ENCODE data around the gene MITD1.
"Not testable (repeated sequence)": the region's sequence is repeated elsewhere in the genome, so short reads cannot be mapped to it uniquely, and the experiment has no call there.

MITD1 gene

GRCh38 chr2:99180755-99181623, at the start of gene MITD1, which contains the start of gene MRPL30:
MITD1 (minus strand) TSS chr2:99181058; CDS start chr2:99180981, 77 bp downstream.
MRPL30 (plus strand) TSS chr2:99181184; CDS start chr2:99186204, 5,020 bp downstream.
- DNase-seq (ENCODE audit: low read depth in 2 of 2), result peak; percentile 90 to 92

DNA sequence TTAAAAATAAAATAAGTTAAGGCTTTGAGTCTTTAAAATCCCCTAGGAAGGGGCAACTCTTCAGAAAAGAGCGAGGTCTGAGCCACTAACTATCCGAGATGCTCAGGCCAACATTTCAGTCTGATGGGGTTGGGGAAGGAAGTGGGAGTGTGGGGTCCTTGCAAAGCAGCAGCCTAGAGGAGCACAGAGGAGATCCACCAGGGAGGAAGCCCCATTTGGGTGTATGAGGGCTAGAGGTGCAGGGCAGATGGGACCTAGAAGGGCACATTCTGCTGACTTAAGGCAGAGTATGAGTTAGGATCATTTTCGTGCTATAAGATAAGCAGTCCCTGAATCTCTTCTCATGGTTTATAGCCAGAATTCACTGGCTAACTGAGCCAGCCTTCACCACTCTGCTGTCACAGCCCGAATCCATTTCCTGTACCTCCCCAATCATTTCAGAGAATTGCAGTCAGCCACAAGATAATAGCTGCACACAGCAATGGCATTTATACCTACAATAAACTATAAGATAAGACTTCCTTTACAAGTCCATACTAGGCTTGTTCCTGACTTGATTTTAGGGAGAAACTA, 37.2 kb upstream of the MITD1 start:
- DNase-seq (ENCODE audit: low read depth in 2 of 2), result no peak

DNA sequence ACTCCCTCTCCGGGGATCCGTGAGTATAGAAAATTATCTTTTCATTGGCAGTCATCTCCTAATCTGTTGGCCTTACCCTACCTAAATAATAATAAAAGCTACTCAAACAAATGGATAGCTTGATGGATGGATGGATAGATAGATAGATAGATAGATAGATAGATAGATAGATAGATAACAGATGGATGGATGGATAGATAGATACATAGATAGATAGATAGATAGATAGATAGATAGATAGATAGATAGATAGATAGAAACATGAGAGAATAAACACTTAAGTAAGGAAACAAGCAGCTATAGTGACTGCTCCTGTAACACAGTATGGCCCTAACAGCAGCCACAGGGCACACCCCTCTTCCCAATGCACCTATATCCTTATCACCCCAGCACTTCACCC, 35.2 kb upstream of the MITD1 start:
- DNase-seq (ENCODE audit: low read depth in 2 of 2), result no peak

DNA sequence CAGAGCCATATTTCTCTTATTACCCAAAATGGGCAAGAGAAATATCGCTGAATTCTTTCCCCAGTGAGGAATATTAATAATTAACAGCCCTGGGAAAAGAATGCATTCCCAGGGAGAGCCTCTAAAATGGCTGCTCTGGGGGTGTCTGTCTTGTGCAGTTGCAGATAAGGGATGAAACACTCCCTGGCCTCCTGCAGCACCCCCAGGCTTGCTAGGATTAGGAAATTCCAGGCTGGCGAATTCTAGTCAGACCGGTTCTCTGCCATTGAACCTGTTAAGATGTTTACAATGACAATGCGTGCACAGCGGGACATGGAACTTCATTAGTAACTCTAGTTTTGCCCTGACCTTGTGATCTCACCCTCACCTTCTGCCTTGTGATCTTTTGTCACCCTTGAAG, 24.6 kb upstream of the MITD1 start:
- DNase-seq (ENCODE audit: low read depth in 2 of 2), result no peak

DNA sequence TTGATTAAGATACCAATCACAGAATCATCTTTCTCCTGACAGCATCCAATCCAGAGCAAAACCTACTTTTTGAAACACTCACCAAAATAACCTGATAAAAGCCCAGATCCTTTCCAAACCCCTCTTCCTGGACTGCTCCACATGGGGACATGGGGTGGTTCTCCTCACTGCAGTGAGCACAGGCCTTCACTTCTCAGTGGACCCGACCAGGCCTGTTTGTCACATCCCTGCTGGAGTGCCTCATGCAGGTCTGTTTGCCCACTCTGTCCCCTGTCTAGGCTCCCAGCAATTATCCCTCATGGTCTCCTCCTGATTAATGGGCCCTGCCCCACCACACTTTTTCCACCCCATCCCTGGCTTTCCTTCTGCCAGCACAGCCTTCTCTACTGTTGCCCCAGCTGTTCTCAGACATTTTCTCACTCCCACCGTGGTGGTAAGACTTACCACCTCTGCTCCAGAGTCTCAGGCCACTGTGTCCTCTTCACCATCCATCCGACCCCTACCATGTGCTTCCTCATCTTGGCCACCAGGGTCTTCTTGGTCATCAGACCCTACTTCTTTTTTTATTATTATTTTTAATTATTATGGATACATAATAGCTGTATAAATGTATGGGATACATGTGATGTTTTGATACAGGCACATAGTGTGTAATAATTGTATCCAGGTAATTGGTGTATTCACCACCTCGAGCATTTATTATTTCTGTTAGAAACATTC, 21.3 kb upstream of the MITD1 start:
- DNase-seq (ENCODE audit: low read depth in 2 of 2), result no peak

GRCh38 chr2:99200076-99200800, 19.4 kb upstream of the MITD1 start:
- no peak for DNase-seq (ENCODE audit: low read depth in 2 of 2)

DNA sequence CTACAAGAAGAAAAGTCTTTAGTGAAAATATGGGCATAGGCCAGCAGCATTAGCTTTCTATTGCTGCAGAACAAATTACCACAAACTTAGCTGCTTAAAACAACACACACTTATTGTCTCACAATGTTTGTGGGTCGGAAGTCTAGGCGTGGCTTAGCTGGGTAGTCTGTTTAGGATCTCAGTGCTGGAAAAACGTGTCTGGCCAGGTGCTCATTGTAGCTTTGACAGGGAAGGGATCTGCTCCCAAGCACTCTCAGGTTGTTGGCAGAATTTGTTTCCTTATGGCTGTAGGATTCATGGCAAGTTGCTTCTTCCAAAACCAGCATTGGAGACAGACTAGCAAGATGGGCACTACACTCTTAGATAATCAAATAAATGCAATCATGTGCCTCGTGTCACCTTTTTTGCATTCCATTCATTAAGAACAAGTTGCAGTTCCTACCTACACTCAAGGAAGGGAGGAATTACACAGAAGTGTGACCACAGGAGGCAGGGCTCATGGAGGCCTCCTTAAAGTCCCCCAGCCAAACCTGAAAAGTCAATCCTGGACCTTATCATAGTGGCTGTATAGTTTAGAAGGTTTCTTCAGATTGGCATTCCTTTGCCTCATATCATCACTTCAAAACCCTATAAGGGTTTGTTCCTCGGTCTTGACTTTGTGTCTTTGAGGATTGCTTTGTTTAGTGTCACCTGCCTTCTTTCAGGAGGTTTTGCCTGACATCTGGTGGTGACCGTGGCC, 17.4 kb upstream of the MITD1 start:
- no peak for DNase-seq (ENCODE audit: low read depth in 2 of 2)

- DNase-seq (ENCODE audit: low read depth in 2 of 2), result not testable (repeated sequence)
Measured at GRCh38 chr2:99192364-99192763, 11.5 kb upstream of the MITD1 start.

GRCh38 chr2:99190548-99190947, 9.7 kb upstream of the MITD1 start:
- no peak for DNase-seq (ENCODE audit: low read depth in 2 of 2)

DNA sequence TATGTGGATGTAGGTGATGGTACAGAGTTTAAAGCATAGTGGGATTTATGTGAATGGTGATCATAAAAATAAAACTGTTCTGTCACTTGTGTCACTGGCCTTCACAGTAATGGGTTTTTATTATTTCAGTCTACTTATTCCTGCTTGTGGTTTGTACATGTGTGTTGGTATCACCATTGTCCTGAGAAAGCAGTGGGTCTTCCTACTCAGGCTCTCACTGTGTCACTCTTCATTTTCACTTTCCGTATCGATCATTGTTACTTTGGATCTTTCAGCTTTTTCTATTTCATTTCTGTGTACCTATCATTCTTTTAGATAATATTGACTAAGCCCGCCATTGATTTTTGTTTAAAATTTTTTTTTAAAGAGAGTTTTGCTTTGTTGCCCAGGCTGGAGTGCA, 7.5 kb upstream of the MITD1 start:
- DNase-seq (ENCODE audit: low read depth in 2 of 2), result no peak

DNA sequence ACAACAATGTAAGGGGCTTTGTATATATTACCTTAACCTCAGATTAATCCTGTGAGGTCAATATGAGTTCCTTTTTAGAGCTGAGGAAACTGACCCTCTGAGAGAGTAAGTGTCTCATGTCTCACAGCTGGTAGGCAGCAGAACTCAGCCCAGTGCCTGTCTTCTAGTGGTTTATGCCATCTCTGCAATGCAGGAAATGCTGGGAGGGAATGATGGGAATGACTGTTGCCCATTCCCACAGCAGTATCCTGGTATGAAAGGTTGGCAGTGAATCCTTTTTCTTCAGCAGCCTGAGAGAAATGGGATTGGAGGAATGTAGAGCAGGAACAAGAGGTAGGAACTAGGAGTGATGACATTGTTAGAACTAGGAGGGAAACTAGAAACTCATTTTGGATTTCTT, 6.2 kb upstream of the MITD1 start:
- no peak for DNase-seq (ENCODE audit: low read depth in 2 of 2)

- no peak for DNase-seq (ENCODE audit: low read depth in 2 of 2)
Measured at GRCh38 chr2:99184811-99185210, 4.0 kb upstream of the MITD1 start.

- no peak for DNase-seq (ENCODE audit: low read depth in 2 of 2)
Measured at GRCh38 chr2:99183025-99183424, 2.2 kb upstream of the MITD1 start.

GRCh38 chr2:99181624-99182000, 754 bp upstream of the MITD1 start:
- no peak for DNase-seq (ENCODE audit: low read depth in 2 of 2)

DNA sequence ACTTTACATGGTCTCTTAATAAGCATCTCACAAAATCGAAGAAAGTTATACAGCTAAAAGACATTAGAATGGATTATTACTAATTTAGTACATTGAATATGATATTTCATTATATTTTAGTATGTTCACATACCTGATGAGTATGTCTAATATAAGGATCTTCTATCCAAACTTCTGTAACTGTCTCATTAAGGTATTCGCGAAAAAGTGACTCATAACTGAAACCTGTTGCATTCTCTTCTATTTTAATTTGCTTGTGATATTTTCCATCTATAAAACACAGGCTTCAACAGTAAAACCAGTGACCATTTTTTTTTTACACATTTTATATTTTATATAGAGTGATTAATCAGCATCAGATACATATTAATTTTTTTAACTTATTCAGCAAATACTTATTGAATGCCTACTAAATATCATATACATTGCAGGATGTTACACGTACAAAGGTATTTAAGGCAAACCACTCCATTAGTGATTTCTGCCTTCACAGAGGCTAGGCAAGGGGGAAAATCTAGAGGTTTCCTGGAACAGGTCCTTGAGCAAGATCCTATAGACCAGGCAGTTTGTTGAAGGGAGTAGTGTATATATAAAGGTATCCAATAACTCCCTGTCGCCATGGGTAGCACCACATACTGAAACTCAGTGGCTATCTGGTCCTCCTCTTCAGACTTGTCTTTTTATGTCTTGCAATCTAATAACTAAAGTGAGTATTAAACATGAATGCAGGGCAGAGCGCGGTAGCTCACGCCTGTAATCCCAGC, 9.3 kb downstream of the MITD1 start:
- no peak for DNase-seq (ENCODE audit: low read depth in 2 of 2)

- no peak for DNase-seq (ENCODE audit: low read depth in 2 of 2)
Measured at GRCh38 chr2:99169534-99169933, 11.3 kb downstream of the MITD1 start.

DNA sequence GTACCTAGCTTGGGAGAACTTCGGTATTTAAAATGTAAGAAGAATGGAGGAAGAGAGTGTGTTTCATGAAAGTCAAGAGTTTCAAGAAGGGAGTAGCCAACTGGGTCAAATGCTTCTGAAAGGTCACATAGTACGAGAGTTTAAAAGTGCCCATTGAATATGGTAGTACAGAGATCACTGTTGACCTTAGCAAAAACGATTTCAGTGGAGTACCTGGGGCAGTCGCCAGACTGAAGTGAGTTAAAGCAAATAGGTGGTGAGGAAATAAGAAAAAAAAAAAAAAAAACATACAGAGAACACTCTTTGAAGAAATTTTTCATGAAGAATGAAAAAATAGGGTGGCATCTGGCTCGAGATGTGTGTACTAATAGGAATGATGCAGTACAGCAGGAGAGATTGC, 14.6 kb downstream of the MITD1 start:
- no peak for DNase-seq (ENCODE audit: low read depth in 2 of 2)

DNA sequence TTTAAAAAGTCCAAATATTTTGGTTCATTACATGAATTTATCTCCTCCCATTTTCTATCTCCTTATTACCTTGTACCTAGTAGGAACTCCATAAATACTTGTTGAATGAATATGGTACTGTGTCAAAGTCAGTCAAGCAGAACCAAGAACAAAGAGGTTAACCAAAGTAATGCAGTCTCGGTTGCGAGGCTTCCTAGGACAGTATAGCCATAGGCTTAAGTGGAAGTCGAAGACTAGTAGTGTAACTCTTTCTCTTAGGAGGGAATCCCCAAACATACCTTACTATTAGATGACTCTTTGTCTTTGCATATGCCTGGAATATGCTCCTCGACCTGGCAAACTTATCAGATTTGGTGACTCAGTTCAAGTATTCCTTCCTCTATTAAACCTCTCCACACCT, 21.3 kb downstream of the MITD1 start:
- no peak for DNase-seq (ENCODE audit: low read depth in 2 of 2)

DNA sequence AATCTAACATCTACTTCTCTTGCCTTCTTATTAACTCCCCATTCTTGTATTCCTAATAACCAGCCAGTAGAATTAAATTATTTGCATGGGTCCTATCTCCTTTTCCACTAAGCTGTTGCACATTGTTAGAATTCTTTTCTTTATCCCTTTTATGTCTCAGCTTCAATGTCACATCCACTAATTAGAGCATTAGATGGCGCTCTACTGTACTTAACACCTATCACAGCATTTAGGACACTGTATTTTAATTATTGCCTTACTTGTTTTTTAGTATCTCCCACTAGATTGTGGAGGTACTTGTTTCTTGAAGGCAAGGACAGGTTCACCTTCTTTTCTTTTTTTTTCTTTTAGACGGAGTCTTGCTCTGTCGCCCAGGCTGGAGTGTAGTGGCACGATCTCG, 22.3 kb downstream of the MITD1 start:
- DNase-seq (ENCODE audit: low read depth in 2 of 2), result no peak

DNA sequence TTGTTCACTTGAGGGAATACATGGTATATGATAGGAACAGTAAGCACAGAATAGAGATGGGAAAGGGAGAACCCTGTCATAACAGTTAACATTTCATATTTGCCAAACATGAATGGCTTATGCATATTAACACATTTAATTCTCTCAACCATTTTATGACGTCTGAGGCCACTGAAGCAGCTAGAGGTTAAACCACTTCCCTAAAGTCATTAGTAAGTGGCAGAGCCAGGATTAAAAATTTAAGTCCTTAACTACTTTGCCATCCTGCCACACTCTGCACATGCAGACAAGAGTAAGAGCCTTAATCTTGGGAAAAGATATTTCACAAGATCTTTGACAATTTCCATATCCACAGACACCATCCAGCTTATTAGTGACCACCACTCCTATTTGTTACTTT, 24.0 kb downstream of the MITD1 start:
- DNase-seq (ENCODE audit: low read depth in 2 of 2), result no peak
